H9 (cell line): Measurements from ENCODE around the gene GLCE. TPM values are rescaled to one million over a fixed set of nuclear protein-coding genes. Genes with fewer than 3 reads are reported as not detected.
A peak's percentile ranks its signal among the peaks of the same experiment; 100 is the strongest.

Experiments
- DNase-seq: peaks from one replicate; pipeline ENCODE4 v3.0.0-alpha.2; 2017
- H2AFZ ChIP-seq: one replicate; pipeline ENCODE4 v1.6.1; 2013; ENCODE audit warnings: mild to moderate bottlenecking, low read length, control low read depth, moderate library complexity
- H2AK5ac ChIP-seq: 2 replicates; pipeline ENCODE4 v1.6.1; 2013; ENCODE audit warnings: low read length, control low read depth, mixed read lengths; ENCODE audit not compliant: insufficient read length
- H2BK120ac ChIP-seq: one replicate; pipeline ENCODE4 v1.6.1; 2013; ENCODE audit warnings: low read depth, mild to moderate bottlenecking, low read length, control low read depth, inconsistent platforms; ENCODE audit not compliant: poor library complexity, severe bottlenecking
- H2BK12ac ChIP-seq: 2 replicates; pipeline ENCODE4 v1.6.1; 2013; ENCODE audit warnings: low read length, control low read depth, mixed read lengths, low read depth; ENCODE audit not compliant: insufficient read length
- H2BK15ac ChIP-seq: 2 replicates; pipeline ENCODE4 v1.6.1; 2013; ENCODE audit warnings: low read depth, low read length, control low read depth
- H2BK20ac ChIP-seq: one replicate; pipeline ENCODE4 v1.6.1; 2013; ENCODE audit warnings: low read depth, mild to moderate bottlenecking, low read length, control low read depth, inconsistent platforms; ENCODE audit not compliant: poor library complexity, severe bottlenecking
- H2BK5ac ChIP-seq: 2 replicates; pipeline ENCODE4 v1.6.1; 2013; ENCODE audit warnings: low read length, control low read depth, mixed read lengths; ENCODE audit not compliant: insufficient read length
- H3K14ac ChIP-seq: 2 replicates; pipeline ENCODE4 v1.6.1; 2013; ENCODE audit warnings: low read length, control low read depth; ENCODE audit not compliant: insufficient read depth
- H3K18ac ChIP-seq: 2 replicates; pipeline ENCODE4 v1.6.1; 2013; ENCODE audit warnings: low read depth, mild to moderate bottlenecking, mixed read lengths, low read length, control low read depth; ENCODE audit not compliant: insufficient read length
- H3K23ac ChIP-seq: 2 replicates; pipeline ENCODE4 v1.6.1; 2013; ENCODE audit warnings: low read length, control low read depth, mixed read lengths, low read depth; ENCODE audit not compliant: insufficient read length
- H3K23me2 ChIP-seq: 2 replicates; pipeline ENCODE4 v1.6.1; 2013; ENCODE audit warnings: low read depth, mild to moderate bottlenecking, mixed read lengths, low read length, control low read depth; ENCODE audit not compliant: insufficient read length, poor library complexity, severe bottlenecking
- H3K27ac ChIP-seq: 2 replicates; pipeline ENCODE4 v1.5.1; 2013; ENCODE audit warnings: low read length, control low read depth, mixed read lengths, low read depth; ENCODE audit not compliant: insufficient read length
- H3K27me3 ChIP-seq: 2 replicates; pipeline ENCODE4 v1.6.1; 2013; ENCODE audit warnings: low read length, control low read depth, inconsistent platforms; ENCODE audit not compliant: insufficient read depth
- H3K4ac ChIP-seq: 2 replicates; pipeline ENCODE4 v1.6.1; 2013; ENCODE audit warnings: low read depth, mild to moderate bottlenecking, control low read depth, inconsistent platforms, low read length, moderate library complexity
- H3K4me1 ChIP-seq: 2 replicates; pipeline ENCODE4 v1.6.1; 2013; ENCODE audit warnings: low read length, control low read depth, inconsistent platforms; ENCODE audit not compliant: insufficient read depth
- H3K4me2 ChIP-seq: 2 replicates; pipeline ENCODE4 v1.6.1; 2013; ENCODE audit warnings: low read length, control low read depth, mixed read lengths; ENCODE audit not compliant: insufficient read length, insufficient read depth
- H3K56ac ChIP-seq: 2 replicates; pipeline ENCODE4 v1.6.1; 2013; ENCODE audit warnings: low read depth, mild to moderate bottlenecking, mixed read lengths, low read length, control low read depth; ENCODE audit not compliant: insufficient read length
- H3K79me1 ChIP-seq: 2 replicates; pipeline ENCODE4 v1.6.1; 2013; ENCODE audit warnings: low read depth, mild to moderate bottlenecking, moderate library complexity, low read length, control low read depth, inconsistent platforms; ENCODE audit not compliant: insufficient read depth, poor library complexity, severe bottlenecking
- H3K79me2 ChIP-seq: 2 replicates; pipeline ENCODE4 v1.6.1; 2013; ENCODE audit warnings: low read length, control low read depth, inconsistent platforms; ENCODE audit not compliant: insufficient read depth
- H3K9ac ChIP-seq: 2 replicates; pipeline ENCODE4 v1.6.1; 2013; ENCODE audit warnings: low read length, control low read depth, mixed read lengths; ENCODE audit not compliant: insufficient read length; ENCODE audit errors: extremely low read depth
- H3K9me3 ChIP-seq: one replicate; pipeline ENCODE4 v1.6.1; 2013; ENCODE audit warnings: low read depth, low read length, inconsistent platforms; ENCODE audit not compliant: control insufficient read depth
- H3T11ph ChIP-seq: one replicate; pipeline ENCODE4 v1.6.1; 2013; ENCODE audit warnings: mild to moderate bottlenecking, low read length, control low read depth, inconsistent platforms
- H4K20me1 ChIP-seq: one replicate; pipeline ENCODE4 v1.6.1; 2013; ENCODE audit not compliant: control insufficient read depth, insufficient read length, insufficient read depth
- H4K5ac ChIP-seq: 2 replicates; pipeline ENCODE4 v1.6.1; 2013; ENCODE audit warnings: low read depth, mild to moderate bottlenecking, mixed read lengths, low read length, control low read depth; ENCODE audit not compliant: insufficient read length
- H4K8ac ChIP-seq: replicated peaks from 2 replicates; pipeline ENCODE4 v1.6.1; 2013; ENCODE audit warnings: low read length, control low read depth, mixed read lengths, low read depth; ENCODE audit not compliant: insufficient read length
- H4K91ac ChIP-seq: 2 replicates; pipeline ENCODE4 v1.6.1; 2013; ENCODE audit warnings: low read depth, mild to moderate bottlenecking, moderate library complexity, mixed read lengths, low read length, control low read depth; ENCODE audit not compliant: insufficient read length
- H3K27ac Mint-ChIP-seq, 3 experiments: 2 replicates in 2 of 3; 3 replicates in 1 of 3; pipeline ENCODE4 v1.8.0; 2020 to 2021; ENCODE audit warnings: mixed read lengths in 3 of 3, mild to moderate bottlenecking in 1 of 3, moderate library complexity in 1 of 3
- H3K27me3 Mint-ChIP-seq: 2 replicates; pipeline ENCODE4 v1.8.0; 2021; ENCODE audit warnings: low read depth, mild to moderate bottlenecking, moderate library complexity, mixed read lengths
- H3K36me3 Mint-ChIP-seq, 3 experiments: 2 replicates in 2 of 3; 3 replicates in 1 of 3; pipeline ENCODE4 v1.8.0; 2020 to 2021; ENCODE audit warnings: low read depth in 3 of 3, mixed read lengths in 3 of 3; ENCODE audit not compliant: insufficient read depth in 1 of 3
- H3K4me1 Mint-ChIP-seq, 2 experiments: 2 replicates each; pipeline ENCODE4 v1.8.0; 2020; ENCODE audit warnings: mixed read lengths in 2 of 2
- H3K4me3 Mint-ChIP-seq, 2 experiments: 2 replicates in 1 of 2; 3 replicates in 1 of 2; pipeline ENCODE4 v1.8.0; 2020 to 2021; ENCODE audit warnings: mild to moderate bottlenecking in 2 of 2, mixed read lengths in 2 of 2, moderate library complexity in 1 of 2
- H3K9me3 Mint-ChIP-seq, 2 experiments: 2 replicates in 1 of 2; 3 replicates in 1 of 2; pipeline ENCODE4 v1.8.0; 2020; ENCODE audit warnings: mild to moderate bottlenecking in 2 of 2, mixed read lengths in 2 of 2, moderate library complexity in 1 of 2
- WGBS: extraction: QIAGEN DNeasy Blood & Tissue Kit; methylation state at CpG from one replicate; pipeline ENCODE4 v1.1.7; 2013; ENCODE audit warnings: missing lambda C conversion rate, low lambda C conversion rate, mixed read lengths; ENCODE audit not compliant: insufficient read length; ENCODE audit errors: extremely low coverage; 5-methylcytosine and 5-hydroxymethylcytosine counted together
- total RNA-seq: library from RNA; stranded (reverse); gene quantifications from 2 replicates; pipeline ENCODE4 v1.2.1, GENCODE V29; 2021
- TF ChIP-seq, protein P1 (sequence below): fragments of 200-600 bp; sonication (generic); conservative IDR thresholded peaks from 3 replicates; pipeline ENCODE4 v1.8.0; 2021; ENCODE audit warnings: antibody characterized with exemption, mild to moderate bottlenecking

The GLCE gene
- total RNA-seq, 1 experiment from 2014 or later, result 12.2 TPM

DNA sequence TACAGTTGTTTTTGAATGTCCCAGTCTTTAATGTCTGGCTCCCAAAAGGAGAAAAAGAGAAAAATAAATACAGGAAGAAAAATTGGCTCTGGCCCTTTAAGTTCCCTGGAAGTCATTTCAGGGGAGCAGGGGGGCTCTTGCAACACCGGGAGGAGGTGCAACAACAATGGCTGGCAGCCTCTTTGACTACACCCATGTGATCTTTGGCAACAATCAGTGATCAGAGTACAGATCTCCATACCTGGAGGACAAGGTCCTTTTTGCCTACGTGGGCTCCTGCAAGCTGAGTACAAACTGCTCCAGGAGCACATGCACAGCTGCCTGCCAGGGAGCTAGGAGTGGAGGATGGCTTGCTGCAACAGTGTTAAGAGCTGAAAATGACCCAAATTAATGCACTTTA is 63.9 kb downstream of the GLCE start:
- H3K4me2 ChIP-seq, result no peak overlapping the region
- TF ChIP-seq, protein P1, sequence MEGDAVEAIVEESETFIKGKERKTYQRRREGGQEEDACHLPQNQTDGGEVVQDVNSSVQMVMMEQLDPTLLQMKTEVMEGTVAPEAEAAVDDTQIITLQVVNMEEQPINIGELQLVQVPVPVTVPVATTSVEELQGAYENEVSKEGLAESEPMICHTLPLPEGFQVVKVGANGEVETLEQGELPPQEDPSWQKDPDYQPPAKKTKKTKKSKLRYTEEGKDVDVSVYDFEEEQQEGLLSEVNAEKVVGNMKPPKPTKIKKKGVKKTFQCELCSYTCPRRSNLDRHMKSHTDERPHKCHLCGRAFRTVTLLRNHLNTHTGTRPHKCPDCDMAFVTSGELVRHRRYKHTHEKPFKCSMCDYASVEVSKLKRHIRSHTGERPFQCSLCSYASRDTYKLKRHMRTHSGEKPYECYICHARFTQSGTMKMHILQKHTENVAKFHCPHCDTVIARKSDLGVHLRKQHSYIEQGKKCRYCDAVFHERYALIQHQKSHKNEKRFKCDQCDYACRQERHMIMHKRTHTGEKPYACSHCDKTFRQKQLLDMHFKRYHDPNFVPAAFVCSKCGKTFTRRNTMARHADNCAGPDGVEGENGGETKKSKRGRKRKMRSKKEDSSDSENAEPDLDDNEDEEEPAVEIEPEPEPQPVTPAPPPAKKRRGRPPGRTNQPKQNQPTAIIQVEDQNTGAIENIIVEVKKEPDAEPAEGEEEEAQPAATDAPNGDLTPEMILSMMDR, result no peak
- no peak overlapping the region for H2BK15ac ChIP-seq
- H3K79me1 ChIP-seq, result no peaks in the 10 kb centered on the region
- no peaks in the 10 kb centered on the region for H4K20me1 ChIP-seq
- no peaks in the 10 kb centered on the region for H3K4me1 ChIP-seq
- no peak overlapping the region for H4K8ac ChIP-seq
- no peak overlapping the region for H2BK5ac ChIP-seq
- no peak overlapping the region for H3K9ac ChIP-seq
- no peak overlapping the region for H3T11ph ChIP-seq
- no peak for DNase-seq
- H3K56ac ChIP-seq, result no peak overlapping the region
- H2BK12ac ChIP-seq, result no peak overlapping the region
- no peak overlapping the region for H2BK20ac ChIP-seq
- no peak overlapping the region for H3K27ac ChIP-seq
- no peaks in the 10 kb centered on the region for H3K79me2 ChIP-seq
- no CpG with 5 or more reads among the region's 2 CpGs for WGBS
- Mint-ChIP-seq H3K4me1 (peaks cover 9 to 12% of the 10 kb centered on the region in 2 experiments), H3K27ac (peak overlapping the region in 2 of 3 experiments; percentile 46 to 72; a peak in 3 of 7 replicates), H3K9me3 (peaks cover 7 to 13% of the 10 kb centered on the region in 2 experiments; a peak in 4 of 5 replicates), H3K36me3 (peaks cover 0 to 28% (median 25%) of the 10 kb centered on the region in 3 experiments), H3K27me3 (no peaks in the 10 kb centered on the region), H3K4me3 (peak overlapping the region in 1 of 2 experiments; percentile 24; a peak in 1 of 5 replicates)
- H3K14ac ChIP-seq, result no peak overlapping the region
- peak overlapping the region; percentile 32 for H3K18ac ChIP-seq
- H3K23me2 ChIP-seq, result no peaks in the 10 kb centered on the region
- no peaks in the 10 kb centered on the region for H3K27me3 ChIP-seq
- no peak overlapping the region for H2AK5ac ChIP-seq
- no peak overlapping the region for H3K4ac ChIP-seq
- H3K23ac ChIP-seq, result no peak overlapping the region
- no peak overlapping the region for H2BK120ac ChIP-seq
- no peaks in the 10 kb centered on the region for H3K9me3 ChIP-seq
- no peak overlapping the region for H2AFZ ChIP-seq
- H4K5ac ChIP-seq, result no peak overlapping the region
- no peak overlapping the region for H4K91ac ChIP-seq
